B cell (primary cell): ENCODE measurements around the gene TPO. TPM values are rescaled to one million over a fixed set of nuclear protein-coding genes. Genes with fewer than 3 reads are reported as not detected.

Experiments used
- ATAC-seq: fragments of 200-7000 bp; cut with Tn5 transposase; one replicate; pipeline ENCODE4 v1.10.0; 2021; ENCODE audit warnings: low read depth, mild to moderate bottlenecking, moderate number of reproducible peaks, moderate library complexity
- CTCF ChIA-PET: fragments of 350-600 bp; sonication (Branson Sonifier 250); formaldehyde crosslinking; loops from one replicate; lab custom pipeline; 2021; ENCODE audit warnings: antibody characterized with exemption, inconsistent platforms; lab: Charles Lee
- POLR2A ChIA-PET: fragments of 350-600 bp; sonication (Branson Sonifier 250); formaldehyde crosslinking; loops from one replicate; lab custom pipeline; 2021; ENCODE audit warnings: antibody characterized with exemption; lab: Charles Lee
- DNase-seq: peaks from one replicate; pipeline ENCODE4 v3.0.0; 2013
- H2AFZ ChIP-seq: 2 replicates; pipeline ENCODE4 v1.6.1; 2012; ENCODE audit warnings: mild to moderate bottlenecking, low read depth, low read length; ENCODE audit not compliant: insufficient read depth, poor library complexity, severe bottlenecking
- H3K27ac ChIP-seq, 2 donors: 1 replicate in 1 of 2; 2 replicates in 1 of 2; pipeline ENCODE4 v1.5.1; 2012 to 2013; ENCODE audit warnings: low read length in 2 of 2, mild to moderate bottlenecking in 2 of 2, moderate library complexity in 1 of 2
- H3K27me3 ChIP-seq, 4 experiments: fragments of 200-600 bp in 1 of 4; sonication (generic) in 1 of 4; replicated peaks in 1 of 4; 1 replicate in 2 of 4; 2 replicates in 2 of 4; pipeline versions ENCODE4 v1.6.1 to v1.7.0; 2013 to 2016; ENCODE audit warnings: low read length in 3 of 4, mild to moderate bottlenecking in 2 of 4, mixed read lengths in 1 of 4, moderate library complexity in 1 of 4; ENCODE audit not compliant: insufficient read depth in 4 of 4, control insufficient read depth in 3 of 4; ENCODE audit errors: control extremely low read depth in 1 of 4
- H3K36me3 ChIP-seq, 2 experiments: replicated peaks in 1 of 2; 1 replicate in 1 of 2; 2 replicates in 1 of 2; pipeline versions ENCODE4 v1.6.1 to v1.7.1; 2013; ENCODE audit warnings: low read length in 1 of 2; ENCODE audit not compliant: insufficient read depth in 2 of 2, control insufficient read depth in 1 of 2; ENCODE audit errors: control extremely low read depth in 1 of 2, extremely low read depth in 1 of 2
- H3K4me1 ChIP-seq, 2 donors: fragments of 200-600 bp in 1 of 2; sonication (generic) in 1 of 2; 1 replicate in 1 of 2; 2 replicates in 1 of 2; pipeline versions ENCODE4 v1.5.1 to v1.6.1; 2013 to 2017; ENCODE audit warnings: low read length in 2 of 2; ENCODE audit not compliant: control insufficient read depth in 2 of 2, insufficient read depth in 2 of 2
- H3K4me2 ChIP-seq: replicated peaks from 2 replicates; pipeline ENCODE3; 2012; ENCODE audit warnings: mild to moderate bottlenecking, low read depth, low read length; ENCODE audit not compliant: poor library complexity, severe bottlenecking
- H3K4me3 ChIP-seq, 5 experiments: fragments of 200-600 bp in 1 of 5; sonication (generic) in 1 of 5; 1 replicate in 3 of 5; 2 replicates in 2 of 5; pipeline versions ENCODE4 v1.5.1 to v1.7.0; 2011 to 2016; ENCODE audit warnings: low read length in 4 of 5, mild to moderate bottlenecking in 4 of 5, low read depth in 2 of 5, control low read depth in 1 of 5, moderate library complexity in 1 of 5; ENCODE audit not compliant: insufficient read depth in 1 of 5; ENCODE audit errors: control extremely low read depth in 1 of 5, extremely low read depth in 1 of 5
- H3K79me2 ChIP-seq: fragments of 200-600 bp; sonication (generic); one replicate; pipeline ENCODE4 v1.6.0; 2016; ENCODE audit warnings: low read length; ENCODE audit not compliant: control insufficient read depth, insufficient read depth
- H3K9ac ChIP-seq: fragments of 200-600 bp; sonication (generic); 2 replicates; pipeline ENCODE4 v1.6.1; 2017; ENCODE audit warnings: mild to moderate bottlenecking, low read length, moderate library complexity
- H3K9me3 ChIP-seq, 3 donors: one replicate each; pipeline versions ENCODE4 v1.6.1 to v1.7.1; 2013; ENCODE audit warnings: low read length in 2 of 3; ENCODE audit not compliant: control insufficient read depth in 2 of 3, insufficient read depth in 1 of 3; ENCODE audit errors: control extremely low read depth in 1 of 3
- H4K20me1 ChIP-seq: 2 replicates; pipeline ENCODE4 v1.6.0; 2012; ENCODE audit warnings: mild to moderate bottlenecking, low read length; ENCODE audit not compliant: insufficient read depth, control insufficient read depth, poor library complexity, severe bottlenecking
- H3K27ac Mint-ChIP-seq: one replicate; pipeline ENCODE4 v1.8.0; 2021; ENCODE audit warnings: mixed read lengths
- H3K27me3 Mint-ChIP-seq: one replicate; pipeline ENCODE4 v1.8.0; 2021; ENCODE audit warnings: mixed read lengths
- H3K4me1 Mint-ChIP-seq: one replicate; pipeline ENCODE4 v1.8.0; 2021; ENCODE audit warnings: mixed read lengths
- H3K4me3 Mint-ChIP-seq: one replicate; pipeline ENCODE4 v1.8.0; 2021; ENCODE audit warnings: mixed read lengths
- H3K9me3 Mint-ChIP-seq: one replicate; pipeline ENCODE4 v1.8.0; 2022; ENCODE audit warnings: mixed read lengths; ENCODE audit not compliant: insufficient read depth
- EZH2 ChIP-seq: IDR thresholded peaks from 2 replicates; pipeline ENCODE4 v1.6.1; 2012; ENCODE audit warnings: borderline replicate concordance, low read depth, mild to moderate bottlenecking, moderate library complexity, low read length; ENCODE audit not compliant: insufficient read depth, poor library complexity, severe bottlenecking
- WGBS: methylation state at CpG from one replicate; pipeline ENCODE4 v1.1.5; 2013; ENCODE audit warnings: missing lambda C conversion rate; ENCODE audit not compliant: insufficient coverage; 5-methylcytosine and 5-hydroxymethylcytosine counted together
- intact Hi-C: fragments of 100-400 bp; cut with micrococcal nuclease; formaldehyde crosslinking; loops from one replicate; pipeline ENCODE4 v1.10.0; 2022
- polyA plus RNA-seq: library from polyadenylated mRNA; depleted of rRNA; stranded (reverse); fragments of >200 nt; gene quantifications from 2 replicates; pipeline ENCODE4 v1.2.3, GENCODE V29; 2012
- total RNA-seq, 2 donors: library from RNA; stranded (reverse); fragments of 120-200 nt in 1 of 2; gene quantifications; 1 replicate in 1 of 2; 2 replicates in 1 of 2; pipeline versions ENCODE4 v1.2.3 to v1.2.4, GENCODE V29; 2013 to 2022
- TF ChIP-seq, protein P1 (sequence below): fragments of 200-600 bp; IDR thresholded peaks from one replicate; pipeline ENCODE4 v1.8.0; 2022; ENCODE audit warnings: antibody characterized with exemption, mild to moderate bottlenecking

The TPO gene
- total and polyA plus RNA-seq, 2 donors (not counting 1 experiment from before 2014, with no cell fraction given): not detected

DNA sequence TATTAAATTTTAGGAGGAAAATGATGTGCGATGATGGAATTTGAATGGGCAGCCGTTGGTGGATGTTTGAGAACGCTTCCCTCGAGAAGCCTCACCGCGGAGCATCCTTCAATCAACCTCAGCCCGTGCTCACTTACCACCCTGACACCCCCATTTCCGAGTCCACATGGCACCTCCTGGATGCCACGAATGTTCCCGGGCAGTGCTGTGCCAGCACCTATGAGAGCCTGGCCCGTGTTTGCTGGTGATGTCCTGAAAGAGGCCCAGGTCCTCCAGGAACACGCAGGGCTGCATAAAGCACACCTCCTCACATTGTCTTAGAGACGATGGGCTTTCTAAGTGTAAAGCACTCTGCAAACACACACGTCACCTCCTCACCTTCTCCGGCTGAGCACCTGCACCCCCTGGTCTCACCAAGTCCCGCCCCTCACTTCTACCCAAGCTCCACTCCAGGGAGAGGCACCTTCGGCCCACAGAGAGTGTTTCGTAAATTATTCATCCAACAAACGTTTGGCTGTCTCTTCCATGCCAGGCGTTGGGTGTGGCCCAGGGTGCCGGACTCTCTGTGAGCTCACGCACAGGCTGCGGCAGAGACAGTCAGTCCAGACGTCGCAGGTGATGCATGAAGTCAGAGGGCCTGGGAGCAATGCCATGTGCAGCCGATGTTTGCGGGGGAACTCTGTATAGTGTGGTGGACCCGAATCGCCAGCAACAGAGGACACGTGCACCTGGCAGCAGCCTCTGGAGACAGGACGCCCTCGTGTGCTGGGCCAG is 150.0 kb downstream of the TPO start:
- no peaks in the 10 kb centered on the region for H3K36me3 ChIP-seq
- peaks cover 11 to 12% of the 10 kb centered on the region in 2 donors for H3K4me1 ChIP-seq
- TF ChIP-seq, protein P1, sequence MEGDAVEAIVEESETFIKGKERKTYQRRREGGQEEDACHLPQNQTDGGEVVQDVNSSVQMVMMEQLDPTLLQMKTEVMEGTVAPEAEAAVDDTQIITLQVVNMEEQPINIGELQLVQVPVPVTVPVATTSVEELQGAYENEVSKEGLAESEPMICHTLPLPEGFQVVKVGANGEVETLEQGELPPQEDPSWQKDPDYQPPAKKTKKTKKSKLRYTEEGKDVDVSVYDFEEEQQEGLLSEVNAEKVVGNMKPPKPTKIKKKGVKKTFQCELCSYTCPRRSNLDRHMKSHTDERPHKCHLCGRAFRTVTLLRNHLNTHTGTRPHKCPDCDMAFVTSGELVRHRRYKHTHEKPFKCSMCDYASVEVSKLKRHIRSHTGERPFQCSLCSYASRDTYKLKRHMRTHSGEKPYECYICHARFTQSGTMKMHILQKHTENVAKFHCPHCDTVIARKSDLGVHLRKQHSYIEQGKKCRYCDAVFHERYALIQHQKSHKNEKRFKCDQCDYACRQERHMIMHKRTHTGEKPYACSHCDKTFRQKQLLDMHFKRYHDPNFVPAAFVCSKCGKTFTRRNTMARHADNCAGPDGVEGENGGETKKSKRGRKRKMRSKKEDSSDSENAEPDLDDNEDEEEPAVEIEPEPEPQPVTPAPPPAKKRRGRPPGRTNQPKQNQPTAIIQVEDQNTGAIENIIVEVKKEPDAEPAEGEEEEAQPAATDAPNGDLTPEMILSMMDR: no peak
- no peak for TF ChIP-seq EZH2
- no peaks in the 10 kb centered on the region for H4K20me1 ChIP-seq
- DNase-seq (no peak), ATAC-seq (no peak)
- H3K27ac ChIP-seq: no peak overlapping the region
- peaks cover 8% of the 10 kb centered on the region for H3K4me1 Mint-ChIP-seq
- peaks cover 4% of the 10 kb centered on the region for H3K27me3 Mint-ChIP-seq
- H3K9ac ChIP-seq: no peak overlapping the region
- H3K9me3 ChIP-seq: peaks cover 0 to 16% (median 0%) of the 10 kb centered on the region in 3 donors
- no peaks in the 10 kb centered on the region for H3K27me3 ChIP-seq
- intact Hi-C loops: no loop called here
- no peak overlapping the region for H3K4me3 Mint-ChIP-seq
- WGBS: 95% methylated on average over 32 of the region's 32 CpGs
- H3K4me2 ChIP-seq: no peak overlapping the region
- H3K79me2 ChIP-seq: no peaks in the 10 kb centered on the region
- peaks cover 4% of the 10 kb centered on the region for H3K9me3 Mint-ChIP-seq
- no peak overlapping the region for H3K4me3 ChIP-seq
- H2AFZ ChIP-seq: no peak overlapping the region
- H3K27ac Mint-ChIP-seq: no peak overlapping the region
- ChIA-PET POLR2A (no interaction called here), CTCF (interaction anchor here (1.4 kb wide), 1 partner anchor 11 kb away, joined by 6 read pairs; no protein-coding TSS in a partner anchor)
